GM19328 (cell line): ENCODE results near the gene CHDH.

ENCODE experiments used
- ATAC-seq: cut with Tn5 transposase; IDR thresholded peaks from one replicate; pipeline ENCODE4 v1.9.1; 2021; ENCODE audit warnings: mild to moderate bottlenecking, moderate library complexity; ENCODE audit not compliant: unreplicated experiment

CHDH gene

GRCh38 chr3:53856964-53857363, 10.7 kb upstream of the CHDH start:
- no peak for ATAC-seq

GRCh38 chr3:53850895-53851294, 4.7 kb upstream of the CHDH start:
- ATAC-seq: no peak

- ATAC-seq: no peak
Observed at GRCh38 chr3:53849916-53850315, 3.7 kb upstream of the CHDH start.

- ATAC-seq: no peak
Observed at GRCh38 chr3:53846851-53847155, 584 bp upstream of the CHDH start.

GRCh38 chr3:53845881-53846133, 412 bp downstream of the CHDH start:
- no peak for ATAC-seq

GRCh38 chr3:53845103-53845880, 927 bp downstream of the CHDH start:
- ATAC-seq: no peak

GRCh38 chr3:53844262-53845102, 1.7 kb downstream of the CHDH start:
- no peak for ATAC-seq

GRCh38 chr3:53843195-53844177, 2.7 kb downstream of the CHDH start:
- ATAC-seq: no peak

GRCh38 chr3:53842436-53843194, 3.6 kb downstream of the CHDH start:
- ATAC-seq: no peak

GRCh38 chr3:53841296-53841695, 4.9 kb downstream of the CHDH start:
- ATAC-seq: no peak

- ATAC-seq: no peak
Observed at GRCh38 chr3:53837331-53837730, 8.9 kb downstream of the CHDH start.

GRCh38 chr3:53836084-53836872, 9.9 kb downstream of the CHDH start:
- no peak for ATAC-seq

- ATAC-seq: no peak
Observed at GRCh38 chr3:53835257-53835656, 11.0 kb downstream of the CHDH start.

- no peak for ATAC-seq
Observed at GRCh38 chr3:53834429-53835095, 11.7 kb downstream of the CHDH start.

GRCh38 chr3:53833700-53834099, 12.5 kb downstream of the CHDH start:
- ATAC-seq: no peak

GRCh38 chr3:53833053-53833645, 13.1 kb downstream of the CHDH start:
- no peak for ATAC-seq

- ATAC-seq: no peak
Observed at GRCh38 chr3:53830944-53831343, 15.3 kb downstream of the CHDH start.

- no peak for ATAC-seq
Observed at GRCh38 chr3:53829605-53830004, 16.6 kb downstream of the CHDH start.

- ATAC-seq: no peak
Observed at GRCh38 chr3:53828581-53828980, 17.6 kb downstream of the CHDH start.
